Transverse colon (tissue), 4 donors: Measurements from ENCODE around the gene GLDC. TPM values are rescaled to one million over a fixed set of nuclear protein-coding genes. Genes with fewer than 3 reads are reported as not detected.

Source experiments
- DNase-seq: peaks from one replicate; pipeline ENCODE4 v3.0.0-alpha.2; 2019
- H3K27ac ChIP-seq, 4 donors: fragments of 200-600 bp; sonication (generic); 2 replicates each; pipeline ENCODE4 v1.5.1; 2016 to 2018; ENCODE audit warnings: inconsistent platforms in 4 of 4
- H3K27me3 ChIP-seq: fragments of 200-600 bp; sonication (generic); 2 replicates; pipeline ENCODE4 v1.5.1; 2017; ENCODE audit warnings: inconsistent platforms
- H3K36me3 ChIP-seq, 4 donors: fragments of 200-600 bp; sonication (generic); 2 replicates each; pipeline ENCODE4 v1.5.1; 2017 to 2019; ENCODE audit warnings: inconsistent platforms in 4 of 4
- H3K4me1 ChIP-seq, 4 donors: fragments of 200-600 bp; sonication (generic); 2 replicates each; pipeline ENCODE4 v1.5.1; 2017 to 2020; ENCODE audit warnings: inconsistent platforms in 4 of 4
- H3K4me3 ChIP-seq, 4 donors: fragments of 200-600 bp; sonication (generic); 1 replicate in 1 of 4; 2 replicates in 3 of 4; pipeline versions ENCODE4 v1.5.1 to v1.6.1; 2017 to 2019; ENCODE audit warnings: inconsistent platforms in 4 of 4
- H3K9me3 ChIP-seq, 2 donors: fragments of 200-600 bp; sonication (generic); 2 replicates each; pipeline ENCODE4 v1.5.1; 2017 to 2019; ENCODE audit warnings: inconsistent platforms in 2 of 2
- CTCF ChIP-seq, 5 experiments: fragments of 200-600 bp in 3 of 5; fragments of 450-650 bp in 2 of 5; sonication (generic) in 3 of 5; IDR thresholded peaks; 1 replicate in 2 of 5; 2 replicates in 3 of 5; pipeline ENCODE4 v1.5.1; 2016 to 2017; ENCODE audit warnings: antibody characterized with exemption in 5 of 5, inconsistent platforms in 3 of 5, mild to moderate bottlenecking in 2 of 5, moderate library complexity in 1 of 5
- EP300 ChIP-seq: sonication (generic); formaldehyde crosslinking; IDR thresholded peaks from one replicate; pipeline ENCODE4 v1.6.1; 2017; ENCODE audit warnings: antibody characterized with exemption, low read depth
- POLR2A ChIP-seq: fragments of 450-650 bp; IDR thresholded peaks from one replicate; pipeline ENCODE4 v1.6.1; 2016; ENCODE audit warnings: antibody characterized with exemption, mild to moderate bottlenecking, moderate library complexity
- POLR2AphosphoS5 ChIP-seq, 3 donors: sonication (generic); formaldehyde crosslinking; IDR thresholded peaks; one replicate each; pipeline ENCODE4 v1.6.1; 2016; ENCODE audit warnings: antibody characterized with exemption in 3 of 3
- WGBS, 2 donors: methylation state at CpG; one replicate each; pipeline ENCODE4 v1.1.5; 2018; ENCODE audit warnings: low coverage in 1 of 2; 5-methylcytosine and 5-hydroxymethylcytosine counted together
- in situ Hi-C, 4 donors: fragments of 200-750 bp; cut with MboI; loops; one replicate each; pipeline versions ENCODE4 v1.15.0 to v1.15.1; 2017; ENCODE audit warnings: low sequenced_read_pairs in 3 of 4, low pct_ligation_motif_present in 1 of 4, low pct_unique_long_range_greater_than_20kb in 1 of 4
- intact Hi-C: fragments of 100-400 bp; cut with DNase I; formaldehyde crosslinking; loops from one replicate; pipeline ENCODE4 v1.15.1; 2023; ENCODE audit warnings: low total_unique reads
- total RNA-seq, 4 donors: library from RNA; depleted of rRNA; stranded (reverse); fragments of >200 nt; gene quantifications; one replicate each; pipeline ENCODE4 v1.1.0, GENCODE V29; 2016

Gene GLDC
- total RNA-seq, 4 donors from 2014 or later = 0.41 to 70.7 (median 2.4) TPM; not detected in 1

DNA sequence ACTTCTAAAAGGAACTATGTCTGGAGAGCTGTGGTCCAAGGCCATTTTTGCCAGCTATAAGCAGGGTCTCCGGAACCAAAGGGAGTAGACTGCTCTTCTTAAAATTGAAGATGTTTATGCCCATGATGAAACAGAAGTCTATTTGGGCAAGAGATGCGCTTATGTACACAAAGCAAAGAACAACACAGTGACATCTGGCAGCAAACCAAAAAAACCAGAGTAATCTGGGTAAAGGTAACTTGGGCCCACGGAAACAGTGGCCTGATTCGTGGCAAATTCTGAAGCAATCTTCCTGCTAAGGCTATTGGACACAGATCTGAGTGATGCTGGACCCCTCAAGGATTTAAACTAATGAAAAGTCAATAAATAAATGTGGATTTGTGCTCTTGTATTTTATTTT lies 29.7 kb upstream of the GLDC start:
- Histone ChIP-seq H3K36me3 (no peaks in the 10 kb centered on the region), H3K27me3 (no peaks in the 10 kb centered on the region), H3K27ac (no peak overlapping the region), H3K4me3 (no peak overlapping the region), H3K4me1 (peaks cover 0 to 6% (median 0%) of the 10 kb centered on the region in 4 donors), H3K9me3 (no peaks in the 10 kb centered on the region)
- no peak for DNase-seq
- intact Hi-C loops = no loop called here
- in situ Hi-C loops = loop anchor here in 2 of 4 donors (10.0 kb wide), 1 partner anchor 90 kb away; no protein-coding TSS in a partner anchor
- TF ChIP-seq POLR2AphosphoS5 (IDR thresholded peaks at IDR 0.05) (no peak), EP300 (no peak), POLR2A (no peak), CTCF (IDR thresholded peaks at IDR 0.05) (no peak)
- 83 to 89% methylated on average over 4 of the region's 4 CpGs for WGBS, 2 donors

DNA sequence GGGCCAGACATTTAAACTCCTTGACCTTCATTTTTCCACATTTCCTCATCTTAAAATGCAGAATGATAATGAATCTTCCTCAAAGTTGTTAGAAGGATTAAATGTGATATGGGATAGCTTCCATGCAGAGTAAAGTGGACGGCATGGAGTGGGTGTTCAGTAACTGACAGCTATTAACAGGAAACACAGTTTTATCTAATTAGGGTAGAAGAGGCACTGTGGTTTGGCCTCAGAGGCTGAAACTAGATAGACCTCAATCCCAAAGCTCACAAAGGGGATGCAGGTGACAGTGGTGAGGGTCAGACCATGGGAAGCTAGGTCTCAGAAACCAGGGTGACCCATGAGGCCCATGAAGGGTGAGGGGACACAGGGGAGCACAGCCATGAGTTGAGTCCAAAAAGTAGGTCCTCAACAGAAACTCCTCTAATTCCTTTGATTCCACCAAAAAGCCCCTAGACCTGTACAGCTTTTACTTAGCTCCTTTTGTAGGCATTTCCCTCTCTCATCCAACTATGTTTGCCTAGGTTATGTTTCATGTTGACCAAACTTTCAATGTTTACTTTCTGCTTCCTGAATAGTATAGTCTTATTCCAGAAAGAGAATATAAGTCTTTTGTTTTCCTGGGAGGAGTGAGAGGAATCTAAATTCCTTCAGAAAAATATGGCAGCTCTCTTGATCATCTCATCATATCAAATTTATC lies 27.9 kb upstream of the GLDC start:
- intact Hi-C loops = no loop called here
- in situ Hi-C loops = loop anchor here in 2 of 4 donors (10.0 kb wide), 1 partner anchor 89 kb away; no protein-coding TSS in a partner anchor
- H3K4me3 ChIP-seq = no peak overlapping the region
- no peak for DNase-seq
- H3K27ac ChIP-seq = no peak overlapping the region
- TF ChIP-seq POLR2AphosphoS5 (IDR thresholded peaks at IDR 0.05) (no peak), EP300 (no peak), CTCF (IDR thresholded peaks at IDR 0.05) (no peak), POLR2A (no peak)
- no peaks in the 10 kb centered on the region for H3K27me3 ChIP-seq
- no peaks in the 10 kb centered on the region for H3K9me3 ChIP-seq
- WGBS, 2 donors = 67 to 71% methylated on average over 1 of the region's 1 CpG
- no peaks in the 10 kb centered on the region for H3K36me3 ChIP-seq
- H3K4me1 ChIP-seq = peaks cover 0 to 6% (median 0%) of the 10 kb centered on the region in 4 donors

DNA sequence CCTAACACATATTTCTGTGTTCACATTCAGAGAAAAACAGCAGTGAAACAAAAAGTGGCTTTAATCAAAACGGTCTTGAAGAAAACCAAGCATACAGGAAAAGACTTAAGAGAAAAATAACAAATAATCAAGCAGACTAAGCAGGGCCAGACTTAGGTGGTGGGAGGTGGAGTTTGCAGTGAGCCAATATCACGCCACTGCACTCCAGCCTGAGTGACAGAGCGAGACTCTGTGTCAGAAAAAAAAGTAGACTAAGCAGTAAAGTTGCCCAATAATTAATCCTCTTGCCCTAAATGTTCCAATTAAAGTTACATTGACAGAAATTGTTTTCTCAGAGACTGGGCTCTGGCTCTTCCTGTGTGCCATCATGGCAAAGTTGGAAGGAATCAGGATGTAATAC lies 26.6 kb upstream of the GLDC start:
- WGBS, 2 donors = 72 to 83% methylated on average over 3 of the region's 3 CpGs
- TF ChIP-seq POLR2AphosphoS5 (IDR thresholded peaks at IDR 0.05) (no peak), POLR2A (no peak), EP300 (no peak), CTCF (IDR thresholded peaks at IDR 0.05) (no peak)
- Histone ChIP-seq H3K4me1 (peaks cover 0 to 6% (median 0%) of the 10 kb centered on the region in 4 donors), H3K9me3 (no peaks in the 10 kb centered on the region), H3K4me3 (no peak overlapping the region), H3K36me3 (no peaks in the 10 kb centered on the region), H3K27me3 (no peaks in the 10 kb centered on the region), H3K27ac (no peak overlapping the region)
- no peak for DNase-seq
- in situ Hi-C loops = loop anchor here in 2 of 4 donors (10.0 kb wide), 1 partner anchor 87 kb away; no protein-coding TSS in a partner anchor
- intact Hi-C loops = no loop called here

GRCh38 chr9:6671416-6671815 lies 25.9 kb upstream of the GLDC start:
- Histone ChIP-seq H3K9me3 (no peaks in the 10 kb centered on the region), H3K27me3 (no peaks in the 10 kb centered on the region), H3K27ac (no peak overlapping the region), H3K4me1 (peaks cover 0 to 6% (median 0%) of the 10 kb centered on the region in 4 donors), H3K36me3 (no peaks in the 10 kb centered on the region), H3K4me3 (no peak overlapping the region)
- TF ChIP-seq POLR2AphosphoS5 (IDR thresholded peaks at IDR 0.05) (no peak), POLR2A (no peak), EP300 (no peak), CTCF (IDR thresholded peaks at IDR 0.05) (no peak)
- in situ Hi-C loops (loop anchor here in 2 of 4 donors (10.0 kb wide), 1 partner anchor 87 kb away; no protein-coding TSS in a partner anchor), intact Hi-C loops (no loop called here)
- no peak for DNase-seq
- 50 to 73% methylated on average over 1 to 4 of the region's 4 CpGs for WGBS, 2 donors
